ENCODE data around the gene PPM1A. TPM values are rescaled to one million over a fixed set of nuclear protein-coding genes. Genes with fewer than 3 reads are reported as not detected.
A peak's percentile ranks its signal among the peaks of the same experiment; 100 is the strongest.

Gene PPM1A
- total and polyA plus RNA-seq, 2 experiments from 2014 or later: 29.8 to 34.1 TPM

DNA sequence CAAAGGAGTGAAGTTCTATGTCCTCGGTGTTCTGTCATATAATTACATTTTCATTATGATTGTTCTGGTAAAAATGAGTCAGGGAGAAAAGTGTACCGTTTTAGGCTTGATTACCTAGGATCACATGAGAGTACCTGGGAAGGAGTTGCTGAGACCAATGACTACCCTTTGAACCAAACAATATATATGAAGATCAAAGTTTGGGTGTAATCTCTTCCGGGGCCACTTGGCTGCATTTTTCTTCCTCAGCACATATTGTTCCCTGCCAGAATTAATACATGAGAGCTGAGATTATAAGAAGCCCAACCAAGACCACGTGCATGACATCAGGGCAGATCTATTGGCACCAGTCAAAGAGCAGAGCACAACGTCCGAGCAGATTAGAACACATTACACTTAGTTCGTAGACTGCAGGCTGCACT lies 42.8 kb upstream of the PPM1A start:
- H3K27ac ChIP-seq (ENCODE audit: low read depth): no peak overlapping the region
- Mint-ChIP-seq H3K27ac (no peak overlapping the region), H3K36me3 (ENCODE audit: low read depth) (no peaks in the 10 kb centered on the region), H3K27me3 (ENCODE audit: insufficient read depth, low read depth, poor library complexity) (peaks cover 4% of the 10 kb centered on the region), H3K4me3 (no peak overlapping the region), H3K4me1 (peaks cover 26% of the 10 kb centered on the region), H3K9me3 (no peaks in the 10 kb centered on the region)
- no peak for DNase-seq (ENCODE audit: low spot score)
- H3K4me2 ChIP-seq: no peak overlapping the region
- H4K20me1 ChIP-seq (replicated peaks; ENCODE audit: insufficient read depth): no peaks in the 10 kb centered on the region
- H2AFZ ChIP-seq: 0 out of 2 replicates have a peak overlapping the region, but pooled peaks have one; percentile 28
- H3K36me3 ChIP-seq (ENCODE audit: insufficient read depth): no peaks in the 10 kb centered on the region; the same call in 1 of the 2 replicates
- no peaks in the 10 kb centered on the region for H3K27me3 ChIP-seq (ENCODE audit: insufficient read depth)
- H3F3A ChIP-seq (replicated peaks; ENCODE audit: low read depth): peaks cover 5% of the 10 kb centered on the region; the same call in 1 of the 2 replicates
- peaks cover 28% of the 10 kb centered on the region for H3K4me1 ChIP-seq (ENCODE audit: insufficient read depth)
- H3K4me3 ChIP-seq: no peak overlapping the region
- TF ChIP-seq JUNB (IDR thresholded peaks at IDR 0.05; ENCODE audit: unreplicated experiment): no peak
- TF ChIP-seq, protein P1, sequence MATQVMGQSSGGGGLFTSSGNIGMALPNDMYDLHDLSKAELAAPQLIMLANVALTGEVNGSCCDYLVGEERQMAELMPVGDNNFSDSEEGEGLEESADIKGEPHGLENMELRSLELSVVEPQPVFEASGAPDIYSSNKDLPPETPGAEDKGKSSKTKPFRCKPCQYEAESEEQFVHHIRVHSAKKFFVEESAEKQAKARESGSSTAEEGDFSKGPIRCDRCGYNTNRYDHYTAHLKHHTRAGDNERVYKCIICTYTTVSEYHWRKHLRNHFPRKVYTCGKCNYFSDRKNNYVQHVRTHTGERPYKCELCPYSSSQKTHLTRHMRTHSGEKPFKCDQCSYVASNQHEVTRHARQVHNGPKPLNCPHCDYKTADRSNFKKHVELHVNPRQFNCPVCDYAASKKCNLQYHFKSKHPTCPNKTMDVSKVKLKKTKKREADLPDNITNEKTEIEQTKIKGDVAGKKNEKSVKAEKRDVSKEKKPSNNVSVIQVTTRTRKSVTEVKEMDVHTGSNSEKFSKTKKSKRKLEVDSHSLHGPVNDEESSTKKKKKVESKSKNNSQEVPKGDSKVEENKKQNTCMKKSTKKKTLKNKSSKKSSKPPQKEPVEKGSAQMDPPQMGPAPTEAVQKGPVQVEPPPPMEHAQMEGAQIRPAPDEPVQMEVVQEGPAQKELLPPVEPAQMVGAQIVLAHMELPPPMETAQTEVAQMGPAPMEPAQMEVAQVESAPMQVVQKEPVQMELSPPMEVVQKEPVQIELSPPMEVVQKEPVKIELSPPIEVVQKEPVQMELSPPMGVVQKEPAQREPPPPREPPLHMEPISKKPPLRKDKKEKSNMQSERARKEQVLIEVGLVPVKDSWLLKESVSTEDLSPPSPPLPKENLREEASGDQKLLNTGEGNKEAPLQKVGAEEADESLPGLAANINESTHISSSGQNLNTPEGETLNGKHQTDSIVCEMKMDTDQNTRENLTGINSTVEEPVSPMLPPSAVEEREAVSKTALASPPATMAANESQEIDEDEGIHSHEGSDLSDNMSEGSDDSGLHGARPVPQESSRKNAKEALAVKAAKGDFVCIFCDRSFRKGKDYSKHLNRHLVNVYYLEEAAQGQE (IDR thresholded peaks at IDR 0.05; ENCODE audit: unreplicated experiment): no peak
- TF ChIP-seq ZNF331 (CRISPR knock-in tag; IDR thresholded peaks at IDR 0.05; ENCODE audit: low read depth): no peak
- TF ChIP-seq, protein P2, sequence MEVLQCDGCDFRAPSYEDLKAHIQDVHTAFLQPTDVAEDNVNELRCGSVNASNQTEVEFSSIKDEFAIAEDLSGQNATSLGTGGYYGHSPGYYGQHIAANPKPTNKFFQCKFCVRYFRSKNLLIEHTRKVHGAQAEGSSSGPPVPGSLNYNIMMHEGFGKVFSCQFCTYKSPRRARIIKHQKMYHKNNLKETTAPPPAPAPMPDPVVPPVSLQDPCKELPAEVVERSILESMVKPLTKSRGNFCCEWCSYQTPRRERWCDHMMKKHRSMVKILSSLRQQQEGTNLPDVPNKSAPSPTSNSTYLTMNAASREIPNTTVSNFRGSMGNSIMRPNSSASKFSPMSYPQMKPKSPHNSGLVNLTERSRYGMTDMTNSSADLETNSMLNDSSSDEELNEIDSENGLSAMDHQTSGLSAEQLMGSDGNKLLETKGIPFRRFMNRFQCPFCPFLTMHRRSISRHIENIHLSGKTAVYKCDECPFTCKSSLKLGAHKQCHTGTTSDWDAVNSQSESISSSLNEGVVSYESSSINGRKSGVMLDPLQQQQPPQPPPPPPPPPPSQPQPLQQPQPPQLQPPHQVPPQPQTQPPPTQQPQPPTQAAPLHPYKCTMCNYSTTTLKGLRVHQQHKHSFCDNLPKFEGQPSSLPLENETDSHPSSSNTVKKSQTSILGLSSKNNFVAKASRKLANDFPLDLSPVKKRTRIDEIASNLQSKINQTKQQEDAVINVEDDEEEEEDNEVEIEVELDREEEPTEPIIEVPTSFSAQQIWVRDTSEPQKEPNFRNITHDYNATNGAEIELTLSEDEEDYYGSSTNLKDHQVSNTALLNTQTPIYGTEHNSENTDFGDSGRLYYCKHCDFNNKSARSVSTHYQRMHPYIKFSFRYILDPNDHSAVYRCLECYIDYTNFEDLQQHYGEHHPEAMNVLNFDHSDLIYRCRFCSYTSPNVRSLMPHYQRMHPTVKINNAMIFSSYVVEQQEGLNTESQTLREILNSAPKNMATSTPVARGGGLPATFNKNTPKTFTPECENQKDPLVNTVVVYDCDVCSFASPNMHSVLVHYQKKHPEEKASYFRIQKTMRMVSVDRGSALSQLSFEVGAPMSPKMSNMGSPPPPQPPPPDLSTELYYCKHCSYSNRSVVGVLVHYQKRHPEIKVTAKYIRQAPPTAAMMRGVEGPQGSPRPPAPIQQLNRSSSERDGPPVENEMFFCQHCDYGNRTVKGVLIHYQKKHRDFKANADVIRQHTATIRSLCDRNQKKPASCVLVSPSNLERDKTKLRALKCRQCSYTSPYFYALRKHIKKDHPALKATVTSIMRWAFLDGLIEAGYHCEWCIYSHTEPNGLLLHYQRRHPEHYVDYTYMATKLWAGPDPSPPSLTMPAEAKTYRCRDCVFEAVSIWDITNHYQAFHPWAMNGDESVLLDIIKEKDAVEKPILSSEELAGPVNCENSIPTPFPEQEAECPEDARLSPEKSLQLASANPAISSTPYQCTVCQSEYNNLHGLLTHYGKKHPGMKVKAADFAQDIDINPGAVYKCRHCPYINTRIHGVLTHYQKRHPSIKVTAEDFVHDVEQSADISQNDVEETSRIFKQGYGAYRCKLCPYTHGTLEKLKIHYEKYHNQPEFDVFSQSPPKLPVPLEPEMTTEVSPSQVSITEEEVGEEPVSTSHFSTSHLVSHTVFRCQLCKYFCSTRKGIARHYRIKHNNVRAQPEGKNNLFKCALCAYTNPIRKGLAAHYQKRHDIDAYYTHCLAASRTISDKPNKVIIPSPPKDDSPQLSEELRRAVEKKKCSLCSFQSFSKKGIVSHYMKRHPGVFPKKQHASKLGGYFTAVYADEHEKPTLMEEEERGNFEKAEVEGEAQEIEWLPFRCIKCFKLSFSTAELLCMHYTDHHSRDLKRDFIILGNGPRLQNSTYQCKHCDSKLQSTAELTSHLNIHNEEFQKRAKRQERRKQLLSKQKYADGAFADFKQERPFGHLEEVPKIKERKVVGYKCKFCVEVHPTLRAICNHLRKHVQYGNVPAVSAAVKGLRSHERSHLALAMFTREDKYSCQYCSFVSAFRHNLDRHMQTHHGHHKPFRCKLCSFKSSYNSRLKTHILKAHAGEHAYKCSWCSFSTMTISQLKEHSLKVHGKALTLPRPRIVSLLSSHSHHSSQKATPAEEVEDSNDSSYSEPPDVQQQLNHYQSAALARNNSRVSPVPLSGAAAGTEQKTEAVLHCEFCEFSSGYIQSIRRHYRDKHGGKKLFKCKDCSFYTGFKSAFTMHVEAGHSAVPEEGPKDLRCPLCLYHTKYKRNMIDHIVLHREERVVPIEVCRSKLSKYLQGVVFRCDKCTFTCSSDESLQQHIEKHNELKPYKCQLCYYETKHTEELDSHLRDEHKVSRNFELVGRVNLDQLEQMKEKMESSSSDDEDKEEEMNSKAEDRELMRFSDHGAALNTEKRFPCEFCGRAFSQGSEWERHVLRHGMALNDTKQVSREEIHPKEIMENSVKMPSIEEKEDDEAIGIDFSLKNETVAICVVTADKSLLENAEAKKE (CRISPR knock-in tag; IDR thresholded peaks at IDR 0.05): no peak
- TF ChIP-seq ZNF114 (CRISPR knock-in tag; IDR thresholded peaks at IDR 0.05): no peak
- no peak for ATAC-seq
- no peaks in the 10 kb centered on the region for H3K79me2 ChIP-seq (replicated peaks; ENCODE audit: insufficient read depth)
- peaks cover 9% of the 10 kb centered on the region; the same call in 1 of the 2 replicates for H3K9me2 ChIP-seq (ENCODE audit: insufficient read depth)

Measured in GM23338 (cell line).